K562 (cell line): Measurements from ENCODE around the gene IKBKE. TPM values are rescaled to one million over a fixed set of nuclear protein-coding genes. Genes with fewer than 3 reads are reported as not detected.
A peak's percentile ranks its signal among the peaks of the same experiment; 100 is the strongest.

Experiments
- ATF4 ChIP-seq: fragments of 450-650 bp; formaldehyde crosslinking; IDR thresholded peaks from 2 replicates; pipeline ENCODE4 v1.4.0; 2022; ENCODE audit warnings: mild to moderate bottlenecking, moderate library complexity
- BHLHE40 ChIP-seq: IDR thresholded peaks from 2 replicates; pipeline ENCODE4 v1.6.1; 2011; ENCODE audit warnings: low read length, improper control_type of control experiment
- FOSL1 ChIP-seq: fragments of 200-800 bp; sonication (Bioruptor generic); conservative IDR thresholded peaks from 2 replicates; pipeline ENCODE4 v1.6.1; 2016; ENCODE audit warnings: missing genetic modification characterization, missing compliant biosample characterization
- FUS ChIP-seq: fragments of 200-400 bp; formaldehyde crosslinking; optimal IDR thresholded peaks from 2 replicates; pipeline ENCODE3; 2017; ENCODE audit warnings: low read depth, low read length
- IRF1 ChIP-seq: sonication (generic); formaldehyde crosslinking; IDR thresholded peaks from 2 replicates; pipeline ENCODE4 v1.8.0; 2022; ENCODE audit warnings: missing genetic modification reagents, mild to moderate bottlenecking, borderline replicate concordance
- KLF16 ChIP-seq: IDR thresholded peaks from 2 replicates; pipeline ENCODE4 v1.6.1; 2016; ENCODE audit warnings: antibody characterized with exemption
- KLF6 ChIP-seq: fragments of 250-450 bp; sonication (Bioruptor Pico); IDR thresholded peaks from 2 replicates; pipeline ENCODE4 v1.4.0; 2020; ENCODE audit warnings: mild to moderate bottlenecking, moderate library complexity, borderline replicate concordance
- MTF1 ChIP-seq: fragments of 250-450 bp; sonication (Bioruptor Pico); IDR thresholded peaks from 2 replicates; pipeline ENCODE4 v1.9.0; 2021; ENCODE audit warnings: moderate library complexity, mild to moderate bottlenecking, inconsistent platforms, borderline replicate concordance
- SMARCE1 ChIP-seq: fragments of 450-650 bp; IDR thresholded peaks from 2 replicates; pipeline ENCODE4 v1.7.1; 2016; ENCODE audit warnings: mild to moderate bottlenecking
- TCF3 ChIP-seq: sonication (generic); formaldehyde crosslinking; IDR thresholded peaks from 2 replicates; pipeline ENCODE4 v1.4.0; 2020; ENCODE audit warnings: mild to moderate bottlenecking, missing genetic modification reagents
- UBTF ChIP-seq, 2 experiments: IDR thresholded peaks; 2 replicates each; pipeline ENCODE4 v1.6.1; 2012; ENCODE audit warnings: improper control_type of control experiment in 2 of 2, low read depth in 2 of 2, low read length in 2 of 2, borderline replicate concordance in 1 of 2
- ZBTB17 ChIP-seq: fragments of 450-650 bp; formaldehyde crosslinking; IDR thresholded peaks from 2 replicates; pipeline ENCODE4 v1.4.0; 2020; ENCODE audit warnings: mild to moderate bottlenecking
- ZBTB26 ChIP-seq: fragments of 450-650 bp; formaldehyde crosslinking; IDR thresholded peaks from 2 replicates; pipeline ENCODE4 v1.4.0; 2022; ENCODE audit warnings: missing genetic modification characterization
- ZMIZ1 ChIP-seq, 2 experiments: fragments of 150-350 bp in 1 of 2; IDR thresholded peaks; 2 replicates each; pipeline ENCODE4 v1.6.1; 2012 to 2016; ENCODE audit warnings: low read depth in 2 of 2, low read length in 2 of 2, mild to moderate bottlenecking in 1 of 2, moderate library complexity in 1 of 2
- ZNF146 ChIP-seq: IDR thresholded peaks from one replicate; pipeline ENCODE4 v1.6.1; 2018; ENCODE audit warnings: missing compliant biosample characterization; ENCODE audit not compliant: unreplicated experiment
- ZNF740 ChIP-seq, 3 experiments: fragments of 200-800 bp in 1 of 3; sonication (Bioruptor generic) in 1 of 3; sonication (generic) in 1 of 3; formaldehyde crosslinking in 1 of 3; IDR thresholded peaks; 2 replicates each; pipeline versions ENCODE4 v1.6.1 to v1.8.0; 2016 to 2022; ENCODE audit warnings: mild to moderate bottlenecking in 2 of 3, missing compliant biosample characterization in 2 of 3, missing genetic modification characterization in 2 of 3, missing genetic modification reagents in 1 of 3
- polyA plus RNA-seq, 8 experiments: library from polyadenylated mRNA; depleted of rRNA in 4 of 8; stranded (reverse) in 5 of 8; unstranded in 3 of 8; fragments of >200 nt; fragmentation: Nextera tagmentation in 2 of 8; fragmentation: Illumina TruSeq in 1 of 8; extraction: Ambion mirVana in 2 of 8; extraction: Trizol in 1 of 8; gene quantifications; 2 replicates each; pipeline versions ENCODE4 v1.2.1 to v1.2.3, GENCODE V29; 2011 to 2014; ENCODE audit warnings: inconsistent platforms in 1 of 8, missing spikeins in 1 of 8
- total RNA-seq, 7 experiments: library from RNA; depleted of rRNA in 6 of 7; stranded (reverse); fragments of >200 nt in 6 of 7; fragmentation: Illumina TruSeq in 2 of 7; extraction: Trizol in 2 of 7; gene quantifications; 2 replicates each; pipeline versions ENCODE4 v1.2.1 to v1.2.3, GENCODE V29; 2011 to 2021; ENCODE audit warnings: low replicate concordance in 1 of 7

The IKBKE gene
- total and polyA plus RNA-seq, 9 of the 15 experiments (the other 6 are each of a cell fraction or from before 2014, with no cell fraction given): 2.3 to 9.0 (median 4.8) TPM

GRCh38 chr1:206466840-206467649 is 3.2 kb upstream of the IKBKE start (continued):
- TF ChIP-seq ZNF146 (CRISPR knock-in tag) (no peak), ATF4 (no peak), MTF1 (CRISPR knock-in tag) (no peak), FUS (no peak), BHLHE40 (peak; percentile 34; the same call in 1 of the 2 replicates), IRF1 (CRISPR knock-in tag) (no peak), ZMIZ1 (IDR thresholded peaks at IDR 0.05; ENCODE audit: low read depth in 2 of 2, low read length in 2 of 2) (no peak), KLF6 (CRISPR knock-in tag) (no peak), TCF3 (peak; percentile 44), UBTF (IDR thresholded peaks at IDR 0.05; ENCODE audit: borderline replicate concordance in 1 of 2, low read depth in 2 of 2, low read length in 2 of 2) (no peak), SMARCE1 (0 out of 2 replicates have a peak, but pooled peaks have one; percentile 30), ZBTB26 (CRISPR knock-in tag) (no peak), ZNF740 (CRISPR knock-in tag; IDR thresholded peaks at IDR 0.05) (no peak), ZNF740 (tag; IDR thresholded peaks at IDR 0.05) (no peak), KLF16 (peak; percentile 59), FOSL1 (tag) (no peak), ZBTB17 (CRISPR knock-in tag) (0 out of 2 replicates have a peak, but pooled peaks have one; percentile 26)
